H1 (cell line): ENCODE data around the gene ZC3H12C. TPM values are rescaled to one million over a fixed set of nuclear protein-coding genes. Genes with fewer than 3 reads are reported as not detected.

Experiments
- CTCF ChIA-PET: fragments of 300-600 bp; sonication (Branson Sonifier 250); formaldehyde crosslinking; loops from one replicate; lab custom pipeline; 2021; ENCODE audit not compliant: partially characterized antibody; lab: Charles Lee
- POLR2A ChIA-PET: fragments of 300-600 bp; sonication (Branson Sonifier 250); formaldehyde crosslinking; loops from one replicate; lab custom pipeline; 2021; ENCODE audit warnings: inconsistent platforms; ENCODE audit not compliant: partially characterized antibody; lab: Charles Lee
- DNase-seq, 2 experiments: peaks; one replicate each; pipeline versions ENCODE4 v3.0.0 to v3.0.0-alpha.2; 2010 to 2022; ENCODE audit warnings: low spot score in 2 of 2, low read depth in 1 of 2, mixed read lengths in 1 of 2
- FAIRE-seq: peaks from 2 replicates; lab custom pipeline; 2011; peaks lifted over from hg19 to GRCh38; lab: Jason Lieb, UNC
- H2AFZ ChIP-seq: 2 replicates; pipeline ENCODE4 v1.8.1; 2012; ENCODE audit warnings: low read length, inconsistent platforms
- H2AK5ac ChIP-seq: 2 replicates; pipeline ENCODE4 v1.6.1; 2013; ENCODE audit warnings: low read depth, low read length
- H2BK120ac ChIP-seq: replicated peaks from 2 replicates; pipeline ENCODE3; 2013; ENCODE audit warnings: low read depth, low read length, inconsistent platforms
- H2BK12ac ChIP-seq: 2 replicates; pipeline ENCODE4 v1.6.1; 2013; ENCODE audit warnings: low read depth, low read length
- H2BK15ac ChIP-seq: 2 replicates; pipeline ENCODE4 v1.6.1; 2013; ENCODE audit warnings: low read length
- H2BK20ac ChIP-seq: 2 replicates; pipeline ENCODE4 v1.6.1; 2013; ENCODE audit warnings: low read length
- H2BK5ac ChIP-seq: 2 replicates; pipeline ENCODE4 v1.6.1; 2013; ENCODE audit warnings: low read depth, low read length
- H3K14ac ChIP-seq: 2 replicates; pipeline ENCODE4 v1.6.1; 2013; ENCODE audit warnings: inconsistent platforms; ENCODE audit not compliant: insufficient read length
- H3K18ac ChIP-seq: 2 replicates; pipeline ENCODE4 v1.6.1; 2013; ENCODE audit warnings: low read length; ENCODE audit errors: extremely low read depth
- H3K23ac ChIP-seq: 2 replicates; pipeline ENCODE4 v1.6.1; 2013; ENCODE audit warnings: inconsistent platforms; ENCODE audit not compliant: insufficient read length
- H3K23me2 ChIP-seq: 2 replicates; pipeline ENCODE4 v1.6.1; 2013; ENCODE audit warnings: low read depth, low read length
- H3K27ac ChIP-seq: 2 replicates; pipeline ENCODE4 v1.6.1; 2011; ENCODE audit warnings: low read depth, low read length, inconsistent platforms
- H3K27me3 ChIP-seq, 4 experiments: replicated peaks in 1 of 4; 1 replicate in 1 of 4; 2 replicates in 3 of 4; pipeline versions ENCODE4 v1.6.1 to v1.8.1; 2011 to 2013; ENCODE audit warnings: low read length in 3 of 4, mild to moderate bottlenecking in 3 of 4, inconsistent platforms in 2 of 4, mixed read lengths in 2 of 4, moderate library complexity in 1 of 4; ENCODE audit not compliant: control insufficient read depth in 3 of 4, insufficient read depth in 3 of 4; ENCODE audit errors: extremely low read depth in 1 of 4
- H3K36me3 ChIP-seq, 4 experiments: 2 replicates each; pipeline versions ENCODE4 v1.6.1 to v1.8.1; 2011 to 2013; ENCODE audit warnings: mild to moderate bottlenecking in 4 of 4, low read length in 3 of 4, moderate library complexity in 2 of 4, control low read depth in 1 of 4, inconsistent platforms in 1 of 4; ENCODE audit not compliant: insufficient read depth in 4 of 4, control insufficient read depth in 2 of 4
- H3K4ac ChIP-seq: replicated peaks from 2 replicates; pipeline ENCODE3; 2013; ENCODE audit warnings: low read length, low read depth, mixed read lengths, inconsistent platforms; ENCODE audit not compliant: insufficient read length
- H3K4me1 ChIP-seq, 4 experiments: replicated peaks in 1 of 4; 1 replicate in 1 of 4; 2 replicates in 3 of 4; pipeline versions ENCODE4 v1.6.1 to v1.8.1; 2011 to 2013; ENCODE audit warnings: low read length in 3 of 4, inconsistent platforms in 2 of 4, mixed read lengths in 1 of 4; ENCODE audit not compliant: insufficient read depth in 4 of 4, control insufficient read depth in 3 of 4
- H3K4me2 ChIP-seq, 2 experiments: 2 replicates each; pipeline versions ENCODE4 v1.6.1 to v1.8.1; 2011 to 2013; ENCODE audit warnings: low read depth in 2 of 2, low read length in 2 of 2, control low read depth in 1 of 2, inconsistent platforms in 1 of 2, mild to moderate bottlenecking in 1 of 2; ENCODE audit not compliant: insufficient read depth in 1 of 2
- H3K4me3 ChIP-seq, 4 experiments: fragments of 200-600, 300-600 bp in 1 of 4; sonication (generic), shearing (Covaris generic), sonication (Bioruptor Twin) in 1 of 4; 2 replicates each; pipeline versions ENCODE4 v1.5.1 to v1.8.1; 2011 to 2016; ENCODE audit warnings: low read length in 4 of 4, low read depth in 3 of 4, control low read depth in 2 of 4, inconsistent platforms in 2 of 4, mild to moderate bottlenecking in 2 of 4, mixed read lengths in 1 of 4, moderate library complexity in 1 of 4; ENCODE audit not compliant: insufficient read depth in 2 of 4; ENCODE audit errors: extremely low read depth in 1 of 4
- H3K56ac ChIP-seq: replicated peaks from 2 replicates; pipeline ENCODE3; 2013; ENCODE audit warnings: low read depth, mild to moderate bottlenecking, mixed read lengths, low read length, inconsistent platforms; ENCODE audit not compliant: insufficient read length
- H3K79me1 ChIP-seq: 2 replicates; pipeline ENCODE4 v1.6.1; 2013; ENCODE audit warnings: low read depth, low read length, control low read depth
- H3K79me2 ChIP-seq, 2 experiments: 2 replicates each; pipeline versions ENCODE4 v1.6.1 to v1.8.1; 2012 to 2013; ENCODE audit warnings: low read length in 2 of 2, mild to moderate bottlenecking in 2 of 2, inconsistent platforms in 1 of 2; ENCODE audit not compliant: insufficient read depth in 2 of 2, control insufficient read depth in 1 of 2
- H3K9ac ChIP-seq, 4 experiments: replicated peaks in 1 of 4; 1 replicate in 1 of 4; 2 replicates in 3 of 4; pipeline versions ENCODE4 v1.6.1 to v1.8.1; 2011 to 2013; ENCODE audit warnings: low read depth in 3 of 4, low read length in 3 of 4, control low read depth in 2 of 4, mild to moderate bottlenecking in 2 of 4, moderate library complexity in 2 of 4, inconsistent platforms in 1 of 4; ENCODE audit errors: extremely low read depth in 1 of 4
- H3K9me3 ChIP-seq, 2 experiments: 2 replicates each; pipeline versions ENCODE4 v1.6.1 to v1.8.1; 2012 to 2013; ENCODE audit warnings: mild to moderate bottlenecking in 2 of 2, moderate library complexity in 2 of 2, control low read depth in 1 of 2, inconsistent platforms in 1 of 2, low read depth in 1 of 2, low read length in 1 of 2, mixed read lengths in 1 of 2; ENCODE audit not compliant: insufficient read depth in 2 of 2
- H4K20me1 ChIP-seq, 2 experiments: replicated peaks in 1 of 2; 2 replicates each; pipeline versions ENCODE3 to v1.8.1; 2011 to 2013; ENCODE audit warnings: inconsistent platforms in 2 of 2, low read length in 2 of 2, mild to moderate bottlenecking in 1 of 2; ENCODE audit not compliant: insufficient read depth in 2 of 2, control insufficient read depth in 1 of 2
- H4K5ac ChIP-seq: 2 replicates; pipeline ENCODE4 v1.6.1; 2013; ENCODE audit warnings: low read length, low read depth, mixed read lengths, inconsistent platforms; ENCODE audit not compliant: insufficient read length
- H4K8ac ChIP-seq: 2 replicates; pipeline ENCODE4 v1.8.0; 2013; ENCODE audit warnings: mild to moderate bottlenecking, moderate library complexity, low read length, inconsistent platforms; ENCODE audit not compliant: insufficient read depth; ENCODE audit errors: extremely low read depth
- H4K91ac ChIP-seq: replicated peaks from 2 replicates; pipeline ENCODE3; 2013; ENCODE audit warnings: low read length, mixed read lengths, inconsistent platforms; ENCODE audit not compliant: insufficient read length
- BRCA1 ChIP-seq: IDR thresholded peaks from 2 replicates; pipeline ENCODE4 v1.6.1; 2012; ENCODE audit warnings: low read depth, low read length, improper control_type of control experiment
- CEBPB ChIP-seq: IDR thresholded peaks from 2 replicates; pipeline ENCODE4 v1.6.1; 2012; ENCODE audit warnings: low read depth, low read length
- CREB1 ChIP-seq: IDR thresholded peaks from 2 replicates; pipeline ENCODE4 v1.6.1; 2012; ENCODE audit warnings: inconsistent platforms
- E2F6 ChIP-seq: IDR thresholded peaks from 2 replicates; pipeline ENCODE4 v1.6.1; 2012; ENCODE audit warnings: inconsistent platforms
- EP300 ChIP-seq, 2 experiments: IDR thresholded peaks; 1 replicate in 1 of 2; 2 replicates in 1 of 2; pipeline ENCODE4 v1.6.1; 2011 to 2012; ENCODE audit warnings: low read depth in 2 of 2, low read length in 2 of 2, mild to moderate bottlenecking in 2 of 2, borderline replicate concordance in 1 of 2, inconsistent platforms in 1 of 2, moderate library complexity in 1 of 2
- HDAC6 ChIP-seq: IDR thresholded peaks from one replicate; pipeline ENCODE4 v1.7.1; 2012; ENCODE audit warnings: low read depth, mild to moderate bottlenecking, inconsistent platforms, low read length, moderate library complexity
- NANOG ChIP-seq: IDR thresholded peaks from 2 replicates; pipeline ENCODE4 v1.6.1; 2011; ENCODE audit warnings: low read length, low read depth, mild to moderate bottlenecking, inconsistent platforms; ENCODE audit not compliant: insufficient read depth, poor library complexity, severe bottlenecking
- PHF8 ChIP-seq: fragments of 200-600 bp; sonication (generic); conservative IDR thresholded peaks from 2 replicates; pipeline ENCODE4 v1.7.1; 2012; ENCODE audit warnings: low read depth, mild to moderate bottlenecking, inconsistent platforms, low read length, moderate library complexity
- POLR2AphosphoS5 ChIP-seq: IDR thresholded peaks from 2 replicates; pipeline ENCODE4 v1.6.1; 2011; ENCODE audit warnings: low read depth, low read length
- YY1 ChIP-seq: IDR thresholded peaks from 2 replicates; pipeline ENCODE4 v1.6.1; 2011; ENCODE audit warnings: low read depth, mild to moderate bottlenecking, low read length
- WGBS, 2 experiments: shearing (Covaris generic) in 1 of 2; methylation state at CpG; one replicate each; pipeline versions ENCODE4 v1.1.6 to v1.1.7; 2013 to 2015; ENCODE audit warnings: low lambda C conversion rate in 2 of 2, mixed read lengths in 2 of 2, inconsistent platforms in 1 of 2, low coverage in 1 of 2, missing lambda C conversion rate in 1 of 2; ENCODE audit not compliant: insufficient replicate concordance in 2 of 2, insufficient coverage in 1 of 2, insufficient read length in 1 of 2; ENCODE audit errors: extremely low coverage in 1 of 2, missing lambda C conversion rate in 1 of 2; 5-methylcytosine and 5-hydroxymethylcytosine counted together
- polyA plus RNA-seq, 7 experiments: library from polyadenylated mRNA; depleted of rRNA in 3 of 7; stranded (reverse) in 5 of 7; unstranded in 2 of 7; fragments of >200 nt in 5 of 7; fragments of 200-250 nt in 2 of 7; gene quantifications; 1 replicate in 5 of 7; 2 replicates in 1 of 7; 4 replicates in 1 of 7; pipeline versions ENCODE4 v1.2.1 to v1.2.3, GENCODE V29; 2011 to 2013; ENCODE audit warnings: missing spikeins in 2 of 7, mixed read lengths in 2 of 7
- total RNA-seq: library from RNA; stranded (reverse); fragmentation: NEBNext Ultra II Directional; extraction: Animal tissue kit (Norgen Biotek cat#: 25700); gene quantifications from 2 replicates; pipeline ENCODE4 v1.2.1, GENCODE V29; 2021

Gene ZC3H12C
- total and polyA plus RNA-seq, 2 of the 8 experiments (the other 6 are each of a cell fraction or from before 2014, with no cell fraction given), result 2.0 to 2.7 TPM

GRCh38 chr11:110173811-110174644 lies 80.8 kb downstream of the ZC3H12C start:
- Histone ChIP-seq H3K4me1 (peaks cover 9 to 32% (median 21%) of the 10 kb centered on the region in 4 experiments), H3K56ac (no peak overlapping the region), H4K91ac (no peak overlapping the region), H2BK120ac (no peak overlapping the region), H3K9ac (no peak overlapping the region), H2AK5ac (no peak overlapping the region), H3K27ac (no peak overlapping the region), H2BK20ac (no peak overlapping the region), H4K5ac (peak overlapping the region; percentile 31), H3K27me3 (no peaks in the 10 kb centered on the region), H2BK5ac (no peak overlapping the region), H3K14ac (no peak overlapping the region), H2AFZ (no peak overlapping the region), H3K4me2 (peak overlapping the region; percentile 56 to 61), H4K8ac (no peak overlapping the region), H4K20me1 (no peaks in the 10 kb centered on the region), H3K79me2 (no peaks in the 10 kb centered on the region; a peak in 1 of 4 replicates), H3K4ac (no peak overlapping the region), H2BK15ac (no peak overlapping the region), H2BK12ac (no peak overlapping the region), H3K36me3 (no peaks in the 10 kb centered on the region), H3K9me3 (no peaks in the 10 kb centered on the region), H3K18ac (no peak overlapping the region), H3K23me2 (no peaks in the 10 kb centered on the region), H3K4me3 (peak overlapping the region in 1 of 4 experiments; percentile 34; a peak in 1 of 8 replicates), H3K79me1 (no peaks in the 10 kb centered on the region), H3K23ac (no peak overlapping the region)
- FAIRE-seq (peak; percentile 88), DNase-seq (peak; percentile 69 to 92)
- ChIA-PET CTCF (interaction anchor here (0.6 to 6.1 kb wide), 17 partner anchors 8 to 875 kb away, joined by 3 to 46 read pairs (median 3); no protein-coding TSS in a partner anchor), POLR2A (no interaction called here)
- 7% methylated on average over 14 of the region's 14 CpGs; no CpG with 5 or more reads in 1 of the 2 experiments for WGBS, 2 experiments
- TF ChIP-seq CEBPB (no peak), CREB1 (peak; percentile 75), EP300 (IDR thresholded peaks at IDR 0.05; ENCODE audit: borderline replicate concordance in 1 of 2, low read depth in 2 of 2, low read length in 2 of 2) (no peak), E2F6 (no peak), NANOG (peak; percentile 14), BRCA1 (no peak), POLR2AphosphoS5 (no peak), YY1 (peak; percentile 86), HDAC6 (no peak), PHF8 (no peak)
